PFSK-1 (cell line): ENCODE results near the gene WDR86.

ENCODE experiments used
- FOXP2 ChIP-seq: optimal IDR thresholded peaks from 2 replicates; pipeline ENCODE3; 2011; ENCODE audit warnings: borderline replicate concordance, control low read depth, inconsistent platforms; ENCODE audit not compliant: insufficient read depth; ENCODE audit errors: extremely low read length, extremely low read depth
- POLR2AphosphoS5 ChIP-seq: IDR thresholded peaks from 2 replicates; pipeline ENCODE4 v1.6.1; 2012; ENCODE audit warnings: low read depth, mild to moderate bottlenecking, control low read depth, low read length, moderate library complexity
- REST ChIP-seq, 2 experiments: IDR thresholded peaks; 2 replicates each; pipeline versions ENCODE4 v1.6.1 to v1.8.0; 2011 to 2012; ENCODE audit warnings: low read depth in 2 of 2, low read length in 2 of 2, control low read depth in 1 of 2, inconsistent platforms in 1 of 2, mild to moderate bottlenecking in 1 of 2, moderate library complexity in 1 of 2; ENCODE audit not compliant: insufficient read depth in 1 of 2
- SIN3A ChIP-seq: IDR thresholded peaks from 2 replicates; pipeline ENCODE4 v1.6.1; 2012; ENCODE audit warnings: mild to moderate bottlenecking, low read length, moderate library complexity, borderline replicate concordance; ENCODE audit not compliant: insufficient read depth
- TAF1 ChIP-seq: IDR thresholded peaks from 2 replicates; pipeline ENCODE4 v1.6.1; 2012; ENCODE audit warnings: low read length, control low read depth, borderline replicate concordance; ENCODE audit not compliant: insufficient read depth

The WDR86 gene

GRCh38 chr7:151455690-151456089 is 45.9 kb upstream of the WDR86 start:
- no peak for TF ChIP-seq TAF1

- no peak for TF ChIP-seq REST (IDR thresholded peaks at IDR 0.05; ENCODE audit: insufficient read depth in 1 of 2, low read depth in 2 of 2, low read length in 2 of 2)
- TF ChIP-seq POLR2AphosphoS5: no peak
- no peak for TF ChIP-seq FOXP2
- no peak for TF ChIP-seq SIN3A
- no peak for TF ChIP-seq TAF1
These were observed 45.2 kb upstream of the WDR86 start for GRCh38 chr7:151454932-151455530.

- TF ChIP-seq REST (IDR thresholded peaks at IDR 0.05; ENCODE audit: insufficient read depth in 1 of 2, low read depth in 2 of 2, low read length in 2 of 2): no peak
- no peak for TF ChIP-seq POLR2AphosphoS5
- TF ChIP-seq TAF1: no peak
- TF ChIP-seq SIN3A: no peak
- no peak for TF ChIP-seq FOXP2
These were observed 44.5 kb upstream of the WDR86 start for GRCh38 chr7:151454305-151454704.

- TF ChIP-seq TAF1 (no peak), POLR2AphosphoS5 (no peak), REST (IDR thresholded peaks at IDR 0.05; ENCODE audit: insufficient read depth in 1 of 2, low read depth in 2 of 2, low read length in 2 of 2) (no peak), FOXP2 (no peak), SIN3A (no peak)
These were observed 43.5 kb upstream of the WDR86 start for GRCh38 chr7:151453326-151453791.

- TF ChIP-seq POLR2AphosphoS5: no peak
- no peak for TF ChIP-seq FOXP2
- TF ChIP-seq REST (IDR thresholded peaks at IDR 0.05; ENCODE audit: insufficient read depth in 1 of 2, low read depth in 2 of 2, low read length in 2 of 2): no peak
- no peak for TF ChIP-seq SIN3A
- no peak for TF ChIP-seq TAF1
These were observed 43.0 kb upstream of the WDR86 start for GRCh38 chr7:151452680-151453325.
